K562 (cell line): Measurements from ENCODE around the gene COQ8A. TPM values are rescaled to one million over a fixed set of nuclear protein-coding genes. Genes with fewer than 3 reads are reported as not detected.
A peak's percentile ranks its signal among the peaks of the same experiment; 100 is the strongest.

Source experiments
- ATAC-seq: fragments of 200-7000 bp; cut with Tn5 transposase; 3 replicates; pipeline ENCODE4 v1.9.1; 2020; ENCODE audit warnings: moderate library complexity
- BruUV-seq: library from RNA; stranded (reverse); fragments of 400-500 nt; replicated peaks from 2 replicates; lab custom pipeline; 2021; lab: Mats Ljungman, UMichigan
- CTCF ChIA-PET: fragments of 300-600 bp; formaldehyde crosslinking; extraction: SDS; loops from one replicate; lab custom pipeline; 2021; ENCODE audit warnings: low intra/inter-chr PET ratio; lab: Yijun Ruan, JAX
- POLR2A ChIA-PET: fragments of 300-600, 350-650 bp; sonication (Branson Sonifier 250); formaldehyde crosslinking; extraction: SDS; loops from one replicate; lab custom pipeline; 2021; ENCODE audit warnings: antibody characterized with exemption, inconsistent platforms; lab: Yijun Ruan, JAX
- DNase-seq, 4 experiments: peaks; one replicate each; pipeline versions ENCODE4 v3.0.0 to v3.0.0-alpha.2; 2011 to 2018; ENCODE audit warnings: low spot score in 3 of 4, mixed read lengths in 3 of 4; ENCODE audit errors: extremely low read depth in 1 of 4
- FAIRE-seq: peaks from 2 replicates; lab custom pipeline; 2011; peaks lifted over from hg19 to GRCh38; lab: Jason Lieb, UNC
- H2AFZ ChIP-seq: 2 replicates; pipeline ENCODE4 v1.6.0; 2011; ENCODE audit warnings: low read depth, low read length, control low read depth, inconsistent platforms
- H3K27ac ChIP-seq: fragments of 200-600 bp; 3 replicates; pipeline ENCODE4 v1.8.0; 2011; ENCODE audit warnings: low read depth, mild to moderate bottlenecking, control low read depth, inconsistent platforms, low read length, moderate library complexity, mixed read lengths; ENCODE audit errors: extremely low read depth
- H3K27me3 ChIP-seq, 2 experiments: fragments of 300-600 bp in 1 of 2; 2 replicates in 1 of 2; 3 replicates in 1 of 2; pipeline versions ENCODE4 v1.6.0 to v1.8.0; 2011; ENCODE audit warnings: inconsistent platforms in 2 of 2, low read length in 2 of 2, mild to moderate bottlenecking in 1 of 2, mixed read lengths in 1 of 2, moderate library complexity in 1 of 2; ENCODE audit not compliant: control insufficient read depth in 2 of 2, insufficient read depth in 2 of 2
- H3K36me3 ChIP-seq: fragments of 300-600 bp; 3 replicates; pipeline ENCODE4 v1.8.0; 2011; ENCODE audit warnings: mild to moderate bottlenecking, low read length, inconsistent platforms; ENCODE audit not compliant: control insufficient read depth, insufficient read depth
- H3K4me1 ChIP-seq, 2 experiments: fragments of 200-600 bp in 1 of 2; replicated peaks in 1 of 2; 2 replicates in 1 of 2; 3 replicates in 1 of 2; pipeline versions ENCODE4 v1.5.1 to v1.8.0; 2011; ENCODE audit warnings: inconsistent platforms in 2 of 2, low read length in 2 of 2, mild to moderate bottlenecking in 1 of 2, mixed read lengths in 1 of 2, moderate library complexity in 1 of 2; ENCODE audit not compliant: control insufficient read depth in 2 of 2, insufficient read depth in 2 of 2
- H3K4me2 ChIP-seq: 2 replicates; pipeline ENCODE4 v1.6.1; 2011; ENCODE audit warnings: low read length, control low read depth, inconsistent platforms, mixed read lengths; ENCODE audit not compliant: insufficient read depth
- H3K4me3 ChIP-seq: fragments of 200-600 bp; sonication (generic), shearing (Covaris generic); 2 replicates; pipeline ENCODE4 v1.5.1; 2016; ENCODE audit warnings: control low read depth, inconsistent platforms
- H3K79me2 ChIP-seq: fragments of 200-600 bp; 3 replicates; pipeline ENCODE4 v1.8.0; 2011; ENCODE audit warnings: low read length, inconsistent platforms; ENCODE audit not compliant: control insufficient read depth, insufficient read depth
- H3K9ac ChIP-seq, 2 experiments: 2 replicates each; pipeline versions ENCODE4 v1.6.0 to v1.6.1; 2011; ENCODE audit warnings: low read depth in 2 of 2, low read length in 2 of 2, control low read depth in 1 of 2, inconsistent platforms in 1 of 2, mild to moderate bottlenecking in 1 of 2, mixed read lengths in 1 of 2; ENCODE audit not compliant: insufficient read depth in 1 of 2
- H3K9me1 ChIP-seq: one replicate; pipeline ENCODE4 v1.6.0; 2011; ENCODE audit warnings: inconsistent platforms, mild to moderate bottlenecking, low read length, moderate library complexity; ENCODE audit not compliant: control insufficient read depth, insufficient read depth
- H3K9me3 ChIP-seq: replicated peaks from 2 replicates; pipeline ENCODE4 v1.5.1; 2011; ENCODE audit warnings: low read depth, low read length, inconsistent platforms; ENCODE audit not compliant: control insufficient read depth, insufficient read depth
- H4K20me1 ChIP-seq: replicated peaks from 2 replicates; pipeline ENCODE4 v1.6.1; 2011; ENCODE audit warnings: low read length, inconsistent platforms, mixed read lengths; ENCODE audit not compliant: control insufficient read depth, insufficient read depth
- ARHGAP35 ChIP-seq: fragments of 450-650 bp; IDR thresholded peaks from 2 replicates; pipeline ENCODE4 v1.6.1; 2018; ENCODE audit not compliant: partially characterized antibody
- CAMTA2 ChIP-seq: fragments of 250-450 bp; sonication (Bioruptor Pico); conservative IDR thresholded peaks from 2 replicates; pipeline ENCODE4 v1.5.1; 2022
- CCNT2 ChIP-seq: IDR thresholded peaks from 2 replicates; pipeline ENCODE4 v1.6.1; 2011; ENCODE audit warnings: borderline replicate concordance, low read depth, mild to moderate bottlenecking, moderate library complexity, mixed read lengths, low read length; ENCODE audit not compliant: insufficient read length; ENCODE audit errors: extremely low read depth
- DNMT1 ChIP-seq: fragments of 450-650 bp; IDR thresholded peaks from 2 replicates; pipeline ENCODE4 v1.6.1; 2016; ENCODE audit warnings: antibody characterized with exemption, mild to moderate bottlenecking
- RAD51 ChIP-seq: fragments of 450-650 bp; IDR thresholded peaks from 2 replicates; pipeline ENCODE4 v1.7.1; 2016; ENCODE audit warnings: low read depth, mild to moderate bottlenecking, borderline replicate concordance
- TEAD1 ChIP-seq, 2 experiments: fragments of 450-650 bp in 1 of 2; sonication (generic) in 1 of 2; formaldehyde crosslinking; IDR thresholded peaks; 2 replicates each; pipeline versions ENCODE4 v1.4.0 to v1.8.0; 2020 to 2022; ENCODE audit warnings: mild to moderate bottlenecking in 2 of 2, missing genetic modification reagents in 1 of 2
- TEAD4 ChIP-seq, 2 experiments: sonication (generic) in 1 of 2; formaldehyde crosslinking in 1 of 2; IDR thresholded peaks; 2 replicates each; pipeline versions ENCODE4 v1.6.1 to v1.8.0; 2012 to 2022; ENCODE audit warnings: borderline replicate concordance in 1 of 2, inconsistent platforms in 1 of 2, low read length in 1 of 2, mild to moderate bottlenecking in 1 of 2, missing genetic modification reagents in 1 of 2
- ZFPM2 ChIP-seq: fragments of 250-450 bp; sonication (Bioruptor Pico); IDR thresholded peaks from 2 replicates; pipeline ENCODE4 v1.5.1; 2022; ENCODE audit warnings: mild to moderate bottlenecking
- ZFX ChIP-seq: sonication (generic); formaldehyde crosslinking; IDR thresholded peaks from 2 replicates; pipeline ENCODE4 v1.8.0; 2022; ENCODE audit warnings: mild to moderate bottlenecking, missing genetic modification reagents, moderate library complexity
- ZKSCAN3 ChIP-seq: fragments of 250-450 bp; sonication (Bioruptor Pico); IDR thresholded peaks from 2 replicates; pipeline ENCODE4 v1.4.0; 2020
- WGBS: fragments of 100-300 bp; shearing (Covaris generic); methylation state at CpG from one replicate; pipeline ENCODE4 v1.1.6; 2016; ENCODE audit warnings: low coverage, mixed read lengths; ENCODE audit not compliant: insufficient coverage; ENCODE audit errors: missing lambda C conversion rate; 5-methylcytosine and 5-hydroxymethylcytosine counted together
- in situ Hi-C: fragments of 300-500 bp; cut with MboI; formaldehyde crosslinking; loops from 4 replicates; pipeline ENCODE4 v1.15.0; 2018; ENCODE audit warnings: inconsistent platforms, mixed read lengths
- intact Hi-C: fragments of 100-400 bp; cut with micrococcal nuclease; formaldehyde crosslinking; loops from 2 replicates; pipeline ENCODE4 v1.14.2; 2022
- polyA plus RNA-seq, 8 experiments: library from polyadenylated mRNA; depleted of rRNA in 4 of 8; stranded (reverse) in 5 of 8; unstranded in 3 of 8; fragments of >200 nt; fragmentation: Nextera tagmentation in 2 of 8; fragmentation: Illumina TruSeq in 1 of 8; extraction: Ambion mirVana in 2 of 8; extraction: Trizol in 1 of 8; gene quantifications; 2 replicates each; pipeline versions ENCODE4 v1.2.1 to v1.2.3, GENCODE V29; 2011 to 2014; ENCODE audit warnings: inconsistent platforms in 1 of 8, missing spikeins in 1 of 8
- total RNA-seq, 7 experiments: library from RNA; depleted of rRNA in 6 of 7; stranded (reverse); fragments of >200 nt in 6 of 7; fragmentation: Illumina TruSeq in 2 of 7; extraction: Trizol in 2 of 7; gene quantifications; 2 replicates each; pipeline versions ENCODE4 v1.2.1 to v1.2.3, GENCODE V29; 2011 to 2021; ENCODE audit warnings: low replicate concordance in 1 of 7
- TF ChIP-seq, protein P1 (sequence below): fragments of 250-450 bp; sonication (Bioruptor Pico); IDR thresholded peaks from 2 replicates; pipeline ENCODE4 v1.8.0; 2022; ENCODE audit warnings: inconsistent platforms
- TF ChIP-seq, protein P2 (sequence below): fragments of 250-450 bp; sonication (Bioruptor Pico); IDR thresholded peaks from 2 replicates; pipeline ENCODE4 v1.8.0; 2021; ENCODE audit warnings: borderline replicate concordance, mild to moderate bottlenecking, moderate library complexity; ENCODE audit not compliant: poor library complexity, severe bottlenecking
- TF ChIP-seq, protein P3 (sequence below): fragments of 250-450 bp; sonication (Bioruptor Pico); IDR thresholded peaks from 2 replicates; pipeline ENCODE4 v1.4.0; 2020; ENCODE audit warnings: borderline replicate concordance

The COQ8A gene
- total and polyA plus RNA-seq, 9 of the 15 experiments (the other 6 are each of a cell fraction or from before 2014, with no cell fraction given): 2.6 to 54.3 (median 32.4) TPM

DNA sequence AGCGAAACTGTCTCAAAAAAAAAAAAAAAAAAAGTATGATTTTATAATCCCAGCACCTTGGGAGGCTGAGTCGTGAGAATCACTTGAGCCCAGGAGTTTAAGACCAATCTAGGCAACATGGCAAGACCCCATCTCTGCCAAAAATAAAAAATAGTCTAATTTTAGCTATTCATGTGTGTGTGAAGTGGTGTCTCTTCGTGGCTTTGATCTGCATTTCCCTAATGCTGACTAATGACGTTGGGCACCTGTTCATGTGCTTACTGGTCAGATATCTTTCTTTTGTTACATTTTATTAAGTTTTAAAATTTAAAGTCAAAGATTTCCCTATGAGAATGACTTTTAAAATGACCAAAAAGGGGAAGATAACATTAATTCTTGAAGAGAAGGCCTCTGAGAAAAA, 38.7 kb upstream of the COQ8A start (continued):
- TF ChIP-seq, protein P1, sequence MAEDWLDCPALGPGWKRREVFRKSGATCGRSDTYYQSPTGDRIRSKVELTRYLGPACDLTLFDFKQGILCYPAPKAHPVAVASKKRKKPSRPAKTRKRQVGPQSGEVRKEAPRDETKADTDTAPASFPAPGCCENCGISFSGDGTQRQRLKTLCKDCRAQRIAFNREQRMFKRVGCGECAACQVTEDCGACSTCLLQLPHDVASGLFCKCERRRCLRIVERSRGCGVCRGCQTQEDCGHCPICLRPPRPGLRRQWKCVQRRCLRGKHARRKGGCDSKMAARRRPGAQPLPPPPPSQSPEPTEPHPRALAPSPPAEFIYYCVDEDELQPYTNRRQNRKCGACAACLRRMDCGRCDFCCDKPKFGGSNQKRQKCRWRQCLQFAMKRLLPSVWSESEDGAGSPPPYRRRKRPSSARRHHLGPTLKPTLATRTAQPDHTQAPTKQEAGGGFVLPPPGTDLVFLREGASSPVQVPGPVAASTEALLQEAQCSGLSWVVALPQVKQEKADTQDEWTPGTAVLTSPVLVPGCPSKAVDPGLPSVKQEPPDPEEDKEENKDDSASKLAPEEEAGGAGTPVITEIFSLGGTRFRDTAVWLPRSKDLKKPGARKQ: no peak
- no peak for TF ChIP-seq ZFX
- TF ChIP-seq, protein P2, sequence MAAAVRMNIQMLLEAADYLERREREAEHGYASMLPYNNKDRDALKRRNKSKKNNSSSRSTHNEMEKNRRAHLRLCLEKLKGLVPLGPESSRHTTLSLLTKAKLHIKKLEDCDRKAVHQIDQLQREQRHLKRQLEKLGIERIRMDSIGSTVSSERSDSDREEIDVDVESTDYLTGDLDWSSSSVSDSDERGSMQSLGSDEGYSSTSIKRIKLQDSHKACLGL (CRISPR knock-in tag): no peak
- no peak for TF ChIP-seq RAD51
- TF ChIP-seq DNMT1: no peak
- TF ChIP-seq ZFPM2 (CRISPR knock-in tag): no peak
- no peak for TF ChIP-seq ARHGAP35

DNA sequence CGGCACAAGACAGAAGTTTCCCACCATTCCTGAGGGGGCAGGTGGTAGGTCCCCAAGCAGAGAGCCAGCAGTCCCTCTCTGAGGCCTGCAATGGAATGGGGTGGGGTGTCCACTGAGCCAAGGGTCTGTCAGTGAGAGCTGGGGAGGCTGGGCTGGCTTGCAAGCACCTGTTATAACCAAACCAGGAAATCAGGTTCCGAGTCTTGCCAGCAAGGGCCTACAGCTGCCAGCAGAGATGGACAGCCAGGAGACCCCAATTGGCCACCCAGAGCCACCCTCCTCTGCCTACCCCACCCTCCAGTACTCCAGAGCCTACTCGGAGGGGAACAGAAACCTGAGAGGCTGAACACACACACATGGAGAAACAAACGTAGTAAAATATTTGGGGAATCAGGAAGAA, 37.5 kb upstream of the COQ8A start:
- Histone ChIP-seq H3K9ac (peak overlapping the region in 1 of 2 experiments; percentile 49; a peak in 1 of 4 replicates), H3K4me1 (no peaks in the 10 kb centered on the region), H3K4me3 (no peak overlapping the region), H3K4me2 (no peak overlapping the region), H4K20me1 (no peaks in the 10 kb centered on the region), H2AFZ (no peak overlapping the region), H3K27ac (no peak overlapping the region), H3K36me3 (peaks cover 10% of the 10 kb centered on the region; the same call in 2 of the 3 replicates), H3K79me2 (no peaks in the 10 kb centered on the region), H3K9me1 (no peaks in the 10 kb centered on the region), H3K27me3 (no peaks in the 10 kb centered on the region), H3K9me3 (no peaks in the 10 kb centered on the region)
- intact Hi-C loops: no loop called here
- ChIA-PET CTCF (no interaction called here), POLR2A (no interaction called here)
- FAIRE-seq (no peak), ATAC-seq (no peak), DNase-seq (no peak)
- TF ChIP-seq TEAD4 (IDR thresholded peaks at IDR 0.05; ENCODE audit: low read length) (no peak), TEAD4 (CRISPR knock-in tag; IDR thresholded peaks at IDR 0.05; ENCODE audit: borderline replicate concordance) (no peak), TEAD1 (CRISPR knock-in tag; IDR thresholded peaks at IDR 0.05) (no peak), ZKSCAN3 (CRISPR knock-in tag) (no peak), CAMTA2 (CRISPR knock-in tag) (no peak), CCNT2 (no peak)
- TF ChIP-seq, protein P3, sequence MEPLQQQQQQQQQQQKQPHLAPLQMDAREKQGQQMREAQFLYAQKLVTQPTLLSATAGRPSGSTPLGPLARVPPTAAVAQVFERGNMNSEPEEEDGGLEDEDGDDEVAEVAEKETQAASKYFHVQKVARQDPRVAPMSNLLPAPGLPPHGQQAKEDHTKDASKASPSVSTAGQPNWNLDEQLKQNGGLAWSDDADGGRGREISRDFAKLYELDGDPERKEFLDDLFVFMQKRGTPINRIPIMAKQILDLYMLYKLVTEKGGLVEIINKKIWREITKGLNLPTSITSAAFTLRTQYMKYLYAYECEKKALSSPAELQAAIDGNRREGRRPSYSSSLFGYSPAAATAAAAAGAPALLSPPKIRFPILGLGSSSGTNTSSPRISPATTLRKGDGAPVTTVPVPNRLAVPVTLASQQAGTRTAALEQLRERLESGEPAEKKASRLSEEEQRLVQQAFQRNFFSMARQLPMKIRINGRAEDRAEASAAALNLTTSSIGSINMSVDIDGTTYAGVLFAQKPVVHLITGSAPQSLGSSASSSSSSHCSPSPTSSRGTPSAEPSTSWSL (CRISPR knock-in tag): no peak
- no TSS peak for BruUV-seq
- in situ Hi-C loops: no loop called here
- WGBS: 47% methylated on average over 4 of the region's 4 CpGs
